ENCODE measurements around the gene FOXP1.

The FOXP1 gene

DNA sequence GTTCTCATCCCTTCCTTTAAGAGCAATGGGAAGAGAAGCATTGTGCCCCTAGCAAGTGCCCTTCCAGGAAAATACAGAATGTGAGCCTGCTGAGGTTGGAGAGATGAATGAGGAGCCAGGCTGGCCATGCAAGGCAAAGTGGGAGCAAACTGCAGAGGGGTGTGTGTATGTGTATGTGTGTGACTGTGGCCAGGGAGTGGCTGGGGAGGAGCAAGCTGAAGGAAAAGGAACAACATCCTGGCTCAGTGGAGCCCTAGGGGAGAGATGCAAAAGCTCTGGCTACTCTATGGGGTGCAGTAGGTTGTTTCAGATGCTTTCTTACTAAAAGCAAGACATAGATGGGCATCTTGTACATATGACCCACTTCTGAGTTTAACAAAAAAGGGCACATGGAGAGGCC, 20.6 kb downstream of the FOXP1 start:
- H3K4me1 Mint-ChIP-seq, result peaks cover 38% of the 10 kb centered on the region
- H3K4me3 Mint-ChIP-seq, result no peak overlapping the region
- no peak for ATAC-seq
- H3K9me3 Mint-ChIP-seq, result no peaks in the 10 kb centered on the region
- H3K36me3 Mint-ChIP-seq, result peaks cover 27% of the 10 kb centered on the region
- H3K27me3 Mint-ChIP-seq, result peaks cover 9% of the 10 kb centered on the region
- H3K27ac Mint-ChIP-seq, result no peak overlapping the region

DNA sequence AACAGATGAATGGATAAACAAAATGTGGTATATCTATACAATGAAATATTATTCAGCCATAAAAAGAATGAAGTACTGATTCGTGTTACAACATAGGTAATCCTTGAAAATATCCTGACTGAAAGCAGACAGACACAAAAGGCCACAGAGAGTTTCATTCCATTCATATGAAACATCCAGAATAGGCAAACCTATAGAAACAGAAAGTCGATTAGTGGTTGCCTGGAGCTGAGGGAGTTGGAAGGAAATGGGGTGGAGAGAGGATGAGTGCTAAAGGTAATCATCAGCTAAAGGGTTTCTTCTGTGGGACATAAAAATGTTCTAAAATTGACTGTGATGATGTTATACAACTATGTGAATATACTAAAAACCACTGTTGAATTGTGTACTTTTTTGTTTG, 22.9 kb downstream of the FOXP1 start:
- no peak for ATAC-seq
- H3K4me1 Mint-ChIP-seq, result peaks cover 29% of the 10 kb centered on the region
- no peak overlapping the region for H3K4me3 Mint-ChIP-seq
- no peaks in the 10 kb centered on the region for H3K9me3 Mint-ChIP-seq
- H3K27me3 Mint-ChIP-seq, result peaks cover 9% of the 10 kb centered on the region
- H3K36me3 Mint-ChIP-seq, result peaks cover 22% of the 10 kb centered on the region
- H3K27ac Mint-ChIP-seq, result no peak overlapping the region

DNA sequence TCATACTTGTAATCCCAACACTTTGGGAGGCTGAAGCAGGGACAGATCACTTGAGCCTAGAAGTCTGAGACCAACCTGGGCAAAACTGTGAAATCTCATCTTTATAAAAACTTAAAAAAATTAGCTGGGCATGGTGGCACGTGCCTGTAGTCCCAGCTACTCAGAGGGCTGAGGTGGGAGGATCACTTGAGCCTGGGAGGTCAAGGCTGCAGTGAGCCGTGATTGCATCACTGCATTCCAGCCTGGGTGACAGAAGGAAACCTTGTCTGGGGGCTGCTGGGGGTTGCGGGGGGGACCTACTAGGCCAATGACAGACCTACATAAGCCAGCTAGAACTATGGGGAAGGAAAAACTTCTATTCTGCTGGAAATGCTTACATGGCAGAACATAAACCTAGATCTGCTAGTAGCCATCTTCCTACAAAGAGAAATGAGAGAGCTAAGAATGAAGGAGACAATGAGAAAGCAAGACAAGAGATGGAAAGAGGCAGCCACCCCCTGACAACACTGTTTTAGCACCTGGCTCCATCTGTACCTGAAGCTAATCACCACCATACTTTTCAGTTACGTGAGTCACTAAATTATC, 23.9 kb downstream of the FOXP1 start:
- H3K27me3 Mint-ChIP-seq, result peaks cover 9% of the 10 kb centered on the region
- no peaks in the 10 kb centered on the region for H3K9me3 Mint-ChIP-seq
- no peak for ATAC-seq
- H3K27ac Mint-ChIP-seq, result no peak overlapping the region
- no peak overlapping the region for H3K4me3 Mint-ChIP-seq
- H3K4me1 Mint-ChIP-seq, result peaks cover 19% of the 10 kb centered on the region
- H3K36me3 Mint-ChIP-seq, result peaks cover 15% of the 10 kb centered on the region

DNA sequence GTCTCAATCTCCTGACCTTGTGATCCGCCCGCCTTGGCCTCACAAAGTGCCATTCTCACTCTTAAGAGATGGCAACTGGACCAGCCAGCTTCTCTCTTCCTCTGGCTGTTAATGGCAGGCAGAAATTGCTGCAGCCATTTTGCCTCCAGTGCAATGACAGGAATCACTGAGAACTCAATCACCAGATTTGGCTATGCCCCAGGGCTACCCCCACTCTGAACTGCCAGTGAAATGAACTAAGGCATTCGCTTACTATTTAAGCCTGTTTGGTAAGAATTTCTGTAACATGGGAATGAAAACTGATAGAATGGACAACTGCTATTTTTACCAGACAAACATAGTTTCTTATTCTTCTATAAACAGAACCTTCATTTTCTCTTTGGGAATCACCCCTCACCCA, 24.5 kb downstream of the FOXP1 start:
- no peak overlapping the region for H3K27ac Mint-ChIP-seq
- H3K27me3 Mint-ChIP-seq, result peaks cover 9% of the 10 kb centered on the region
- peaks cover 13% of the 10 kb centered on the region for H3K4me1 Mint-ChIP-seq
- H3K36me3 Mint-ChIP-seq, result peaks cover 15% of the 10 kb centered on the region
- no peaks in the 10 kb centered on the region for H3K9me3 Mint-ChIP-seq
- H3K4me3 Mint-ChIP-seq, result no peak overlapping the region
- ATAC-seq, result no peak

DNA sequence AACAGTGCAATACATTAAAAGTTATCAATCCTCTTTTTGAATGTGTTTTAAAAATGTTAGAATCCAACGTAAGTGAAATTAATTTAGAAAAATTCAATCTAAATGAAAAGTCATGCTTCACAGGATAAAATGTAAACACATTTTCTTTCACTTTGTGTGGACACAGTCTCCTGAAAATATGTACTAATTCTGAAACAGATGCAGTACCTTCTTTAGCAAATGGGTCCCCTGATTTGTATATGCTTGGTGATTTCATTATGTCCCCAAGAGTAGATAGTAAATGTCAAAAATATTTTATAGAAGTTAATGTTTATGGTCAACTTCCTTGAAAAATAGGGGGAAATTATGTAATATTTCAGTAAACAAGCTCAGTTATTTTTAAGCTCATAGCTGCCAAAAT, 28.9 kb downstream of the FOXP1 start:
- Mint-ChIP-seq H3K4me3 (no peak overlapping the region), H3K27ac (no peak overlapping the region), H3K4me1 (no peaks in the 10 kb centered on the region), H3K9me3 (no peaks in the 10 kb centered on the region), H3K27me3 (no peaks in the 10 kb centered on the region), H3K36me3 (peaks cover 4% of the 10 kb centered on the region)
- ATAC-seq, result no peak

DNA sequence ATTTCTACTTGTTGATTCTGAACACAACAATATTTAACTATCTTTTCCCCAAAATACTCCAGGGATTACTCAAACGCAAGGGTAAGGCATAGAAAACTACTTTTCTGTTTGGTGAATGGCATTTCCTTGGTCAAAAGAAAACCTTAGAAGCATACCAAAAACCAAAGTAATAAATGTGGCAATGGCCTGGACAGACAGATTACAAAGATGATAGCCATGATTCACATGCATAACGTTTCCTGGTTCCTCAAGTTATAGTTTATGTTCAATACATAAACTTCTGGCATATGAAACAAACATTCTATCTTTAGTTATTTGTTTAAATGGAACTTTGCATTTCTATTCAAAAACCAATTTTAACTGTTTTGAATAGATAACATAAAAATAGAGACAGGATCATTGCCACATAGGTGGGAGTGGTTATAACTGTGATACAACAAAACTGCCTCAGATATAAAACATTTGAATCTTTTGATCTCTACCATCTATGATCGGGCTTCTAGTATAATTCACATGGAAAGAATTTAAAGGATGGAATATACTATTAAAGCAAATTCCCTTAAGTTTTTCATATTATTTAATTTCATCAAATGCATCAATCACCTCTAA, 32.1 kb downstream of the FOXP1 start:
- H3K36me3 Mint-ChIP-seq, result no peaks in the 10 kb centered on the region
- no peak overlapping the region for H3K4me3 Mint-ChIP-seq
- no peak for ATAC-seq
- H3K27ac Mint-ChIP-seq, result no peak overlapping the region
- H3K27me3 Mint-ChIP-seq, result no peaks in the 10 kb centered on the region
- H3K4me1 Mint-ChIP-seq, result no peaks in the 10 kb centered on the region
- no peaks in the 10 kb centered on the region for H3K9me3 Mint-ChIP-seq

DNA sequence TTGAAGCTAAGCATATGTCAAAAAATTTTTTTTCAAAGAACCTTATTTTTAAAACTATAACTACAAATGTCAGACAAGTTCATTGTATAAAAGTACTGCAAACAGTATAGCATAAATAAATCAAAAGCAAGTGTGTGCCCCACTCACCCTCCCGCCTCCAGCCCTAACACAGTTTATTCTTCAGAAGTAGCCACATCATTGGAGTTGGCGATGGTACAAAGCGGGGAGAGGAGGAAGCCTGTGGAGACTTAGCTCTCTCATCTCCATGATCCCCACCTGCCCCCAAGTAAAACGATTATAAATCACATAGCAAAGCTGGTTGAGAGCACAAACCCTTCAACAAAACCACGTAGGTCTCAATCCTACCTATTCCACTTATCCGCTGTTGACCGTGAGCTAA, 33.6 kb downstream of the FOXP1 start:
- H3K4me1 Mint-ChIP-seq, result no peaks in the 10 kb centered on the region
- no peak for ATAC-seq
- H3K9me3 Mint-ChIP-seq, result no peaks in the 10 kb centered on the region
- no peak overlapping the region for H3K4me3 Mint-ChIP-seq
- H3K36me3 Mint-ChIP-seq, result no peaks in the 10 kb centered on the region
- H3K27me3 Mint-ChIP-seq, result no peaks in the 10 kb centered on the region
- H3K27ac Mint-ChIP-seq, result no peak overlapping the region

DNA sequence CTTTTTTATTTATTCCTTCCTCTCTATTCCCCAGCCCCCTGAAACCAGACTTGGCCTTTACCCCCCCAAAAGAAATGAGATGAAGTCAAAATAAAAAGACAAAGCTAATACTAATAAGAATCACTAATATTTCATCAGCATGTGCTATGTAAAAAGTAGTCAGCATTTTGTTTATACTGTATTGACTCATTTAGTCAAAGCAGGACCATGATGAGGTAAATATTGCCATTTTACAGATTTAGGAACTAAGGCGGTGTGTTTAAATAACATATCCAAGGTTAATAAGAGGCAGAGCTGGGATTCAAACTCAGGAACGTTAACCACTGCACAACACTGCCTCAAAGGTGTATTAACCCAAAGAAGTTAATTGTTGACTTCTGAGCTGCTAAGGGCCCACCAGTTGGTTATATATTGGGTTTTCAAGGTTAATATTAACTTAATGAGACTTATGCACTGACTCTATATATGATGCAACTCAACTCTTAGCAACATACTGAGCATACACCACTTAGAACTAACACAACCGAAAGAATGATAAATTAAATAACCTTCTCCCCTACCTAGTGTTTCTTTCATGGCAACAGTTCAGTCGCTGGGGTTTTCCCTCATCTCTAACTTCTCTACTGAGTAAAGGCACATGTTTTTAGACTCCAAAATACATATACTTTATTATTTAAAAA, 34.7 kb downstream of the FOXP1 start:
- Mint-ChIP-seq H3K27me3 (peaks cover 8% of the 10 kb centered on the region), H3K4me3 (no peak overlapping the region), H3K9me3 (no peaks in the 10 kb centered on the region), H3K36me3 (peaks cover 5% of the 10 kb centered on the region), H3K4me1 (no peaks in the 10 kb centered on the region), H3K27ac (no peak overlapping the region)
- ATAC-seq, result no peak

DNA sequence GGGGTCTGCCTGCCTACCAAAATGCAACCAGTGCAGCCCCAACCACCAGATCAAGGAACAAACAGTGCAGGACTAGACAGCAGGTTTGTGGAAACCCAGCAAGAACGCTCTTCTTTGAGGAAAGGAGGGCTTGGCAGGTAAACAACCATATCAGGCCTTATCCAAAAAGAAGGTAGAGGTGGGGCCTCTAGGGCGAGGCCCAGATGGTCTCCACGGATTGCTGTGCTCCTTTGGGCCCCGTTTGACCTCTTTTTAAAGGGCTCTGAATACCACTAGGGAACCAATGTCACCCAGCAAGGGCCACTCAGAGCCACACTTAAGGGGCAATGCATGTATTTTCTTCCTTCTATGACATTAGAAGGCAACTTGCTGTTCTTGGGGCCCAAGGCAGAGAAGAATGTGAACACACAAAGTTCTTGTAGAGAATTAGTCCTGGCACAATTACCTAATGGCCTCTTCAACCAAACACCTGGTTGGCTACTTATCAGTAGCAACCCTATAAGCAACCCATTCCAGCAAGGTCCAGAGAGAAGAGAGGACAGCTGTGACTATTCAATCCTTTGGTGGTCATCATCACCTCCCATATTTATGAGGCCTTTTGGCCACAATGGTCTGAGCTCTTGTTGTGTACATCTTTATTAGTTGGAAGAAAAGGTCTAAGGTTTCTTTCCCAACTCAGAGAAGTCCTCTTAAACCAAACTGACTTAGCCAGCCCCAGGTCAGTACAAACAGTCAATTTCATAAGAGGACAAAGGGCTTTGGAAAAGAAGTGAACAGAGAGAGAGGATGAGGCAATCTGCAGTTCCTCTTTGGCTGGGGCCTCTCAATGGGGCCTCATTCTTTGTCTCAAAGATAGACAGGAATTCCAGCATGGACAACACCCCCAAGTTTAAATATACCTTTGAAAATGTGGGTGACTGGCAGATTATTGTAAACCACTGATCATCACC, 36.0 kb downstream of the FOXP1 start:
- H3K4me1 Mint-ChIP-seq, result peaks cover 5% of the 10 kb centered on the region
- H3K27ac Mint-ChIP-seq, result no peak overlapping the region
- peaks cover 8% of the 10 kb centered on the region for H3K27me3 Mint-ChIP-seq
- peaks cover 5% of the 10 kb centered on the region for H3K36me3 Mint-ChIP-seq
- ATAC-seq, result no peak
- H3K9me3 Mint-ChIP-seq, result no peaks in the 10 kb centered on the region
- H3K4me3 Mint-ChIP-seq, result no peak overlapping the region

DNA sequence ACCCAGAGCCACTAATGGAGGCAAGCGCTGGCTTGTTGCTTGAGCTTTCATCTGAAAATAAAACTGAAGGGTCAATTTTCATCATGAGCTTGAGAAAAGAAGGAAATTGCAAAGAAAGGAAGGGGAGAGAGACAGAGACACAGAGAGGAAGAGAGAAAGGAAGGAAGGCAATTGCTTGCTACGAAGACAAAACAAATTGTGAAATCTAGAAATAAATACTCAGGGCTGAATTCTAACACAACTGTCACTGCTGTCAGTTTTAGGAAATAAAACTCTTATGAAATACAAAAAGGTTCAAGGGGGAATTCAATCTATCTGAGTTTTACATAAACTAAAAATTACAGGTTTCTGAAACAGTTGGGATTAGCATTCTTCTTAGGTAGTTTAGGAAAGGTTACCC, 36.7 kb downstream of the FOXP1 start:
- peaks cover 8% of the 10 kb centered on the region for H3K27me3 Mint-ChIP-seq
- no peaks in the 10 kb centered on the region for H3K9me3 Mint-ChIP-seq
- H3K4me1 Mint-ChIP-seq, result peaks cover 9% of the 10 kb centered on the region
- H3K4me3 Mint-ChIP-seq, result no peak overlapping the region
- no peak for ATAC-seq
- H3K36me3 Mint-ChIP-seq, result peaks cover 5% of the 10 kb centered on the region
- no peak overlapping the region for H3K27ac Mint-ChIP-seq

DNA sequence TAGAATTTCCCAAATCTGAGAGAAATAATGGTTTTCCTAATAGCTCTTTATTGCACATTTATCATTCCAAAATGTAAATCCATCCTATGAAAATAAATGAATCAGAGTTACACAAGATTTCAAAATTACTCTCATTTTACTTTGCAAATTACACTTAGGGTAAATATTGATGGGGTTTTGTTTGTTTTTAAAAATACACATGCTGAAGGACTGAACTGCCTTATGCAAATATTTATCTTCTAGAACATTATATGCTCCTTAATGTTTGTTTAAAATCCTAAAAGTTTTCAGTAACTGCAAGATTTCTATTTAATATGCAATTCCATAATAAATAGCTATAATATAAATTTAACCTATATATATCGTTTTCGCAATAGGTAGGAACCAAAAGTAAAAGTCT, 38.2 kb downstream of the FOXP1 start:
- no peaks in the 10 kb centered on the region for H3K9me3 Mint-ChIP-seq
- H3K27ac Mint-ChIP-seq, result no peak overlapping the region
- H3K36me3 Mint-ChIP-seq, result peaks cover 5% of the 10 kb centered on the region
- ATAC-seq, result no peak
- peaks cover 9% of the 10 kb centered on the region for H3K4me1 Mint-ChIP-seq
- no peak overlapping the region for H3K4me3 Mint-ChIP-seq
- H3K27me3 Mint-ChIP-seq, result peaks cover 8% of the 10 kb centered on the region

DNA sequence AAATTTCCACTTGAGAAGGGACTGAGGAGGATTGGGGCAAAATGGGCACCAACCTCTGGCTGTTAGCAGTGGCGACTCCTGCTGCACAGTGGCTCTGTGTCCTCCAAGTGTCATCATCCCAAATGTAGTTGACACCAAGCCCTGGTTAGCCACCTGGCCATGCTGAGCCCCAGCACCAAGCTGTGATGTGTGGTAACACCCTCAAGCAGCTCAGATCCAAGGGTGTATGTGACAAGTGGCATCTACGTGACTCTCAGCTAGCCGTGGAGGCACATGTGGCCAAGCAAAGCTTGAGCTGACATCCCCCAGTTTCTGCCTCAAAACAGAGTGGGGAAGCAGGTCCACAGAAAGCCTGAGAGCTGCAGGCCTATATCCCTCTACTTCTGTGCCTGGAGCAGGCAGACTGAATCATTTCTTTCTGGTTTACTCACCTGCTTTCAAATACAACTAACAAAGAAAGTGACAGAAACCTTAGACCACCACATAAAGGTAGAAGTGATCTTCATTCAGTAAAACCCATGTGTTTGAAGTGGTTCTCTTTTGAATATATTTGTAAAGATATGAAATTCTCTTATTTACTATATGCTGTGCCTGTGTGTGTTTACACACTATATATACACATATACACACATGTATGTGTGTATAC, 40.0 kb downstream of the FOXP1 start:
- no peak for ATAC-seq
- Mint-ChIP-seq H3K27me3 (peaks cover 8% of the 10 kb centered on the region), H3K36me3 (peaks cover 5% of the 10 kb centered on the region), H3K27ac (no peak overlapping the region), H3K4me3 (no peak overlapping the region), H3K9me3 (no peaks in the 10 kb centered on the region), H3K4me1 (peaks cover 9% of the 10 kb centered on the region)

DNA sequence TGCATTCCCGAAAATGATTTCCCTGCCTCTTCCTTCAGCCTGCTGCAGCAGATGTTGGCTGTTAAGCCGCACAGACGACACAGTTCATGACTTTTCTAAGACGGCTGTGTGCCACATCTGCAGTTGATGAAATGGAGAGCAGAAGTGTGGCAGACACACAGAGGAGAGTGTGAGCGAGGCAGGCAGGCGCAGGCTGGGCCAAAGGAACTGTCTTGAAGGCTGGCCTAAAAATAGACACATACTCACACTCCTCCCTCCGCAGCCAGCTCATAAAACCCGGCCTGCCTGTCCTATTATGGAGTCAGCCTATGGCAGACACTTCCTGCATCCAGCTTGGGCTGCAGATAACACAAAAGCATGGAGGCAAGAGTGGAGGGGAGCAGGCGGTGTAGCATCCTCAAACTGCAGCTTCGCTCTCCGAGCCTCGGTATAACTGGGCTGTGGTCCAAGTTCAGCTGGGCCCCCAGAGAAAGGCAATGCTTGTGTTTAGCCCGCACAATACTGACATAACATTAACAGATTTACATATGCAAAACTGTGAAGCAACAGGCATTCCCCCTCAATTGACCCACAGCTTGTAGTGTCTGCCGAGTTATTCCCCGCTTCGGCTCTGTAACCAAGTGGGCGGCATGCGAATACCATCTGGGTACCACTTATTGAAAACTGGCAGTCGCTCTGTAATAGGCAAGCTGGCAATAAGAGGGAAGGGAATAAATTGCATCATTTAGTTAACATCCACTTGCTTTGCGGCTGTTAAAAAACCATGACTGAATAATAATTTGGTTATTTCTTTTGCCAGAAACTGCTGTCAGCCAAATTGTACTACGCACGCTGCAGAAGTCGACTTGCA, 40.8 kb downstream of the FOXP1 start:
- Mint-ChIP-seq H3K4me3 (peak overlapping the region; percentile 42), H3K4me1 (peaks cover 9% of the 10 kb centered on the region), H3K36me3 (peaks cover 5% of the 10 kb centered on the region), H3K9me3 (no peaks in the 10 kb centered on the region), H3K27ac (no peak overlapping the region), H3K27me3 (peaks cover 8% of the 10 kb centered on the region)
- ATAC-seq, result peak; percentile 86

DNA sequence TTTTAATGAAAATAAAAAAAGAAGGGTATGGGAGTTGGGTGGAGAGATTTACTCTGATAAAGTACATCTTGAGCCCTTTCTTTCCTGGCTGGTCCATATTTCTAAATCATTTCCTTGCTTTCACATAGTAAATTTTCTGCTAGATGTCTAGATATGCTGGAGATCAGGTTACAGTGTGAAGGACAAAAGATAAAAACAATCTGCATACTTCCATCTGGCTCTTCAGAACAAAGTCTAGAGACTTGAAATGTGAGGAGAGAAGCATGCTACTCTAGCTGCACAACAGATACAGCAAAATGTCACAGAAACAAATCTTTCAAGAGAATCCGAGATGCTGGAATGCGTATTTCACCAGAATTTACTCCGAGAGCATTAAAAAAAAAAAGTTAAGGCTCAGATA, 42.2 kb downstream of the FOXP1 start:
- Mint-ChIP-seq H3K36me3 (peaks cover 5% of the 10 kb centered on the region), H3K27me3 (peaks cover 8% of the 10 kb centered on the region), H3K27ac (no peak overlapping the region), H3K4me3 (no peak overlapping the region), H3K4me1 (peaks cover 9% of the 10 kb centered on the region), H3K9me3 (no peaks in the 10 kb centered on the region)
- ATAC-seq, result no peak

Measured in stimulated activated memory B cell treated with anti-CD40 and anti-IgM and Interleukin-4, amounts not matched to agents 10 μg/mL and 1 μg/mL and 100 μg/mL, for 72 hours (primary cell).